Natural killer cell (primary cell): ENCODE measurements around the gene GNG7. TPM values are rescaled to one million over a fixed set of nuclear protein-coding genes. Genes with fewer than 3 reads are reported as not detected.
"Not testable (repeated sequence)": the region's sequence is repeated elsewhere in the genome, so short reads cannot be mapped to it uniquely, and the experiment has no call there.

ENCODE experiments used
- ATAC-seq, 3 donors: fragments of 150-1000 bp in 2 of 3; fragments of 200-7000 bp in 1 of 3; cut with Tn5 transposase; 1 replicate in 1 of 3; 2 replicates in 2 of 3; pipeline ENCODE4 v1.10.0; 2021; ENCODE audit warnings: mild to moderate bottlenecking in 2 of 3, moderate library complexity in 2 of 3
- DNase-seq, 2 donors: peaks; one replicate each; pipeline versions ENCODE4 v3.0.0 to v3.0.0-alpha.2; 2013 to 2021; ENCODE audit warnings: mixed read lengths in 1 of 2
- H3K27ac ChIP-seq: one replicate; pipeline ENCODE4 v1.5.1; 2013; ENCODE audit warnings: mild to moderate bottlenecking, low read length
- H3K27me3 ChIP-seq: one replicate; pipeline ENCODE4 v1.6.1; 2013; ENCODE audit warnings: low read length; ENCODE audit not compliant: control insufficient read depth, insufficient read depth
- H3K36me3 ChIP-seq: one replicate; pipeline ENCODE4 v1.6.1; 2013; ENCODE audit warnings: low read length; ENCODE audit not compliant: control insufficient read depth, insufficient read depth
- H3K4me1 ChIP-seq: one replicate; pipeline ENCODE4 v1.6.1; 2013; ENCODE audit warnings: low read length; ENCODE audit not compliant: control insufficient read depth, insufficient read depth
- H3K4me3 ChIP-seq: one replicate; pipeline ENCODE4 v1.5.1; 2013; ENCODE audit warnings: low read length
- H3K9me3 ChIP-seq: one replicate; pipeline ENCODE4 v1.6.1; 2013; ENCODE audit warnings: low read length; ENCODE audit not compliant: control insufficient read depth, insufficient read depth
- H3K27ac Mint-ChIP-seq, 2 donors: one replicate each; pipeline ENCODE4 v1.8.0; 2022; ENCODE audit warnings: mild to moderate bottlenecking in 2 of 2, mixed read lengths in 2 of 2, moderate library complexity in 1 of 2
- H3K27me3 Mint-ChIP-seq, 2 donors: one replicate each; pipeline ENCODE4 v1.8.0; 2022; ENCODE audit warnings: low read depth in 2 of 2, mixed read lengths in 2 of 2
- H3K36me3 Mint-ChIP-seq: one replicate; pipeline ENCODE4 v1.8.0; 2022; ENCODE audit warnings: mixed read lengths
- H3K4me1 Mint-ChIP-seq, 2 donors: one replicate each; pipeline ENCODE4 v1.8.0; 2022; ENCODE audit warnings: mixed read lengths in 2 of 2
- H3K4me3 Mint-ChIP-seq: one replicate; pipeline ENCODE4 v1.8.0; 2022; ENCODE audit warnings: mild to moderate bottlenecking, moderate library complexity, mixed read lengths
- H3K9me3 Mint-ChIP-seq, 2 donors: one replicate each; pipeline ENCODE4 v1.8.0; 2022; ENCODE audit warnings: mixed read lengths in 2 of 2
- WGBS: methylation state at CpG from one replicate; pipeline ENCODE4 v1.1.7; 2013; ENCODE audit warnings: missing lambda C conversion rate; ENCODE audit not compliant: insufficient coverage; 5-methylcytosine and 5-hydroxymethylcytosine counted together
- intact Hi-C: fragments of 100-400 bp; cut with micrococcal nuclease; formaldehyde crosslinking; loops from one replicate; pipeline ENCODE4 v1.14.2; 2022
- total RNA-seq, 4 donors: library from RNA; stranded (reverse); fragments of 120-200 nt in 1 of 4; gene quantifications; one replicate each; pipeline versions ENCODE4 v1.2.3 to v1.2.4, GENCODE V29; 2013 to 2022
- TF ChIP-seq, protein P1 (sequence below): fragments of 200-600 bp; IDR thresholded peaks from one replicate; pipeline ENCODE4 v1.8.0; 2022; ENCODE audit warnings: antibody characterized with exemption

The GNG7 gene
- total RNA-seq, 3 donors from 2014 or later (not counting 1 experiment from before 2014, with no cell fraction given), result 0.75 to 4.8 (median 1.5) TPM

DNA sequence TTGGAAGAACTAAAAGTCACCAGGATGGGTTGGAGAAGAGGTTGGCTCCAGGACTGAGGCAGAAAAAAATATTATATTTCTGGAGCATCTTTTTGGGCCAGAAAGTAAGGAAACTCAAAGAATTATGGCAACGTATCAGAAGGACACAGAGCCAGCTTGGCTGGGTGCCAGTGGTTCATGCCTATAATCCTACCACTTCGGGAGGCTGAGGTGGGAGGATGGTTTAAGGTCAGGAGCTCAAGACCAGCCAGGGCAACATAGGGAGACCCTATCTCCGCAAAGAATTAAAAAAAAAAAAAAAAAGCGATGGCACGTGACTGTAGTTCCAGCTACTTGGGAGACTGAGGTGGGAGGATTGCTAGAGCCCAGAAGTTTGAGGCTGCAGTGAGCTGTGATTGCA, 118.5 kb downstream of the GNG7 start:
- intact Hi-C loops, result no loop called here
- Mint-ChIP-seq H3K4me3 (no peak overlapping the region), H3K4me1 (peaks cover 0 to 6% of the 10 kb centered on the region in 2 donors), H3K9me3 (no peaks in the 10 kb centered on the region), H3K27me3 (peaks cover 0 to 9% of the 10 kb centered on the region in 2 donors), H3K27ac (no peak overlapping the region), H3K36me3 (no peaks in the 10 kb centered on the region)
- ATAC-seq, result no peak
- Histone ChIP-seq H3K4me1 (peaks cover 9% of the 10 kb centered on the region), H3K27ac (no peak overlapping the region), H3K36me3 (no peaks in the 10 kb centered on the region), H3K9me3 (peaks cover 14% of the 10 kb centered on the region), H3K4me3 (no peak overlapping the region), H3K27me3 (peaks cover under 1% of the 10 kb centered on the region)
- TF ChIP-seq, protein P1, sequence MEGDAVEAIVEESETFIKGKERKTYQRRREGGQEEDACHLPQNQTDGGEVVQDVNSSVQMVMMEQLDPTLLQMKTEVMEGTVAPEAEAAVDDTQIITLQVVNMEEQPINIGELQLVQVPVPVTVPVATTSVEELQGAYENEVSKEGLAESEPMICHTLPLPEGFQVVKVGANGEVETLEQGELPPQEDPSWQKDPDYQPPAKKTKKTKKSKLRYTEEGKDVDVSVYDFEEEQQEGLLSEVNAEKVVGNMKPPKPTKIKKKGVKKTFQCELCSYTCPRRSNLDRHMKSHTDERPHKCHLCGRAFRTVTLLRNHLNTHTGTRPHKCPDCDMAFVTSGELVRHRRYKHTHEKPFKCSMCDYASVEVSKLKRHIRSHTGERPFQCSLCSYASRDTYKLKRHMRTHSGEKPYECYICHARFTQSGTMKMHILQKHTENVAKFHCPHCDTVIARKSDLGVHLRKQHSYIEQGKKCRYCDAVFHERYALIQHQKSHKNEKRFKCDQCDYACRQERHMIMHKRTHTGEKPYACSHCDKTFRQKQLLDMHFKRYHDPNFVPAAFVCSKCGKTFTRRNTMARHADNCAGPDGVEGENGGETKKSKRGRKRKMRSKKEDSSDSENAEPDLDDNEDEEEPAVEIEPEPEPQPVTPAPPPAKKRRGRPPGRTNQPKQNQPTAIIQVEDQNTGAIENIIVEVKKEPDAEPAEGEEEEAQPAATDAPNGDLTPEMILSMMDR, result no peak
- DNase-seq, result no peak
- 98% methylated on average over 4 of the region's 5 CpGs for WGBS

DNA sequence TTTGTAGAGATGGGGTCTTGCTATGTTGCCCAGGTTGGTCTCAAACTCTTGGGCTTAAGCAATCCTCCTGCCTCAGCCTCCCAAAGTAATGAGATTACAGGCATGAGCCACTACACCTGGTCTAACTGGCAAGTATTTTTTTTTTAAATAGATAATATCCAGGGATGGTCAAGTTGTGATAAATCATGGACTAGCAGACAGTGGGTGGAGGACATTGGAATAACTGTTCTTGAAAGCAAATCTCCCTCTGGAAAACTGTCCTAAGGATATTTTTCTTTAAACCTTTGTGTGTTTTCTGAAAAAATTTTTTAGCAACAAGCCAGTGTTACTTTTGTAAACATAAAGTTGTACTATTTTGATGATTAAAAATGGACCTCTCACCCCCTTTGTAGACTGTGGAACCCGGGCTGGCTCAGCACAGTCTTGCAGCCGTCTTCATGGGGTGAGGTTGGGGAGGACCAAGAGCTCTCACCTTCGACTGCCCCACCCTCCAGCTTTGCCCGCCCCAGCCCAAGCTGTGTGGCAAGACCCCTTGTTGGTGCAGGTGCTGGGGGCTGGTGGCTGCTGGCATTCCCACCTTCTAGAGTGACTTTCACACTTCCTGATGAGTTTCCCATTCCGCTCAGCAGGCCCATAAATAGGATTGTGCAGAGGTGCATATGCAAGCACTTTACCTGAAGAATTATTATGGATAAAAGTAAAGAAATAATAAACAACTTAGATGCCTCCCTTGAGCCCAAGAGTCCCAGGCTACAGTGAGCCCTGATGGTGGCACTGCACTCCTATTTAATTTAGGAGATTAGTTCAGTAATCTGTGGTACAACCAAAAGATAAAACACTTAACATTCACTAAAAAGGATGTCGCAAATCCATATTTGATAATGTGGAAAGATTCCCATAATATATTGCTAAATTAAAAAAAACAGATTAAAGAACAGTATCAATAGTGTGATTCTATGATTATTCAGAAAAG, 119.2 kb downstream of the GNG7 start:
- TF ChIP-seq, protein P1, result no peak
- Mint-ChIP-seq H3K4me3 (no peak overlapping the region), H3K27ac (no peak overlapping the region), H3K4me1 (peaks cover 0 to 6% of the 10 kb centered on the region in 2 donors), H3K36me3 (no peaks in the 10 kb centered on the region), H3K9me3 (no peaks in the 10 kb centered on the region), H3K27me3 (peaks cover 0 to 9% of the 10 kb centered on the region in 2 donors)
- H3K36me3 ChIP-seq, result no peaks in the 10 kb centered on the region
- H3K4me3 ChIP-seq, result no peak overlapping the region
- DNase-seq (no peak), ATAC-seq (no peak)
- peaks cover 14% of the 10 kb centered on the region for H3K4me1 ChIP-seq
- intact Hi-C loops, result no loop called here
- 100% methylated on average over 1 of the region's 6 CpGs for WGBS
- H3K27ac ChIP-seq, result no peak overlapping the region
- peaks cover 14% of the 10 kb centered on the region for H3K9me3 ChIP-seq
- H3K27me3 ChIP-seq, result peaks cover 2% of the 10 kb centered on the region

DNA sequence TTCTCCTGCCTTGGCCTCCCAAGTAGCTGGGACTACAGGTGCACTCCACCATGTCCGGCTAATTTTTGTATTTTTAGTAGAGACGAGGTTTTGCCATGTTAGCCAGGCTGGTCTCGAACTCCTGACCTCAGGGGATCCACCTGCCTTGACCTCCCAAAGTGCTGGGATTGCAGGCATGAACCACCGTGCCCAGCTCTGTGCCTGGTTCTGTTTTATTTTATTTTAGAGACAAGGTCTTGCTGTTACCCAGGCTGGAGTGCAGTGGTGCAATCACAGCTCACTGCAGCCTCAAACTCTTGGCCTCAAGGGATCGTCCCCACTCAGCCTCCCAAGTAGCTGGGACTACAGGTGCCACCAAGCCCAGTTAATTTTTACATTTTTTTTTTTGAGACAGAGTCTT, 122.1 kb downstream of the GNG7 start:
- H3K4me1 Mint-ChIP-seq, H3K27me3 Mint-ChIP-seq, H3K27ac Mint-ChIP-seq, H3K27me3 ChIP-seq, intact Hi-C loops, H3K36me3 Mint-ChIP-seq, DNase-seq, H3K4me3 ChIP-seq, H3K9me3 Mint-ChIP-seq, ATAC-seq, H3K36me3 ChIP-seq, H3K27ac ChIP-seq, H3K4me3 Mint-ChIP-seq: not testable (repeated sequence)
- Histone ChIP-seq H3K9me3 (peaks cover 14% of the 10 kb centered on the region), H3K4me1 (peaks cover 14% of the 10 kb centered on the region)
- WGBS, result 94% methylated on average over 5 of the region's 5 CpGs

DNA sequence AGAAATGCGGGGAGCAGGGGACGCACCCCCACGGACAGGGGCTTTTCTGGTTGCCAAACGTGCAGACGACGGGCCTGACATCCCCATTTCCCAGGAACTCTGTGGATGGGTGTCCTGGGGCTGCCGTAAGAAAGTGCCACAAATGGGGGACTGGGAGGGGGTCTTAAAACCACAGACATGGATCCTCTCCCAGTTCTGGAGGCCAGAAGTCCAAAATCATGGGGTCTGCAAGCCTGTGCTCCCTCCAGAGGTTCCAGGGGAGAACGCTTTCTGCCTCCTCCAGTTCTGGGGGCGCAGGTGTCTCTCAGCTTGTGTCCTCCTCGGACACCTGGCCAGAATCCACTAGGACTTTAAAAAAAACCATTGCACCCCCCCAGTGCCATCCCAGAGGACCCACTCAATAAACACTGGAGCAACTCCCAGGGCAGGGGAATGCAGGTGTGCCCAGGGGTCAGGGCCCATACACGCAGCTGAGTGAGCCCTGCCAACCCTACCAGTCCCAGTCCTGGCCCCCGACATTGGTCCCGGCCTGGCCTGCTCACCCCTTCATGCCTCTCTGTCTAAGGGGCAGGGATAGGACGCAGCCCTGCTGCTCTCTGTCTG, 122.7 kb downstream of the GNG7 start:
- H3K36me3 ChIP-seq, result no peaks in the 10 kb centered on the region
- intact Hi-C loops, result loop anchor here (1.0 kb wide), 2 partner anchors 101 to 105 kb away; no protein-coding TSS in a partner anchor
- ATAC-seq (no peak), DNase-seq (no peak)
- no peak overlapping the region for H3K4me3 Mint-ChIP-seq
- H3K4me1 Mint-ChIP-seq, result peaks cover 0 to 6% of the 10 kb centered on the region in 2 donors
- peaks cover 14% of the 10 kb centered on the region for H3K9me3 ChIP-seq
- H3K27ac ChIP-seq, result no peak overlapping the region
- 63% methylated on average over 14 of the region's 14 CpGs for WGBS
- no peak overlapping the region for H3K4me3 ChIP-seq
- H3K27me3 ChIP-seq, result peaks cover 2% of the 10 kb centered on the region
- TF ChIP-seq, protein P1, result peak; percentile 34
- no peak overlapping the region for H3K27ac Mint-ChIP-seq
- no peaks in the 10 kb centered on the region for H3K9me3 Mint-ChIP-seq
- peaks cover 14% of the 10 kb centered on the region for H3K4me1 ChIP-seq
- H3K27me3 Mint-ChIP-seq, result peaks cover 0 to 9% of the 10 kb centered on the region in 2 donors
- H3K36me3 Mint-ChIP-seq, result no peaks in the 10 kb centered on the region
